Activated T-helper 1 cell treated with anti-CD3 and anti-CD28 coated beads, Interleukin-12 subunit alpha, Interleukin-12 subunit beta, Interleukin-2, Interleukin-4 antibody, amounts not matched to agents 30 ng/mL and 10 ng/mL and 1 ng/mL, durations not matched to agents 14 hours and 24 hours and 36 hours (primary cell): ENCODE results near the gene PDE6C. TPM values are rescaled to one million over a fixed set of nuclear protein-coding genes. Genes with fewer than 3 reads are reported as not detected.

ENCODE experiments used
- DNase-seq: peaks from one replicate; pipeline ENCODE4 v3.0.0; 2021; ENCODE audit warnings: low spot score
- H3K27ac Mint-ChIP-seq: one replicate; pipeline ENCODE4 v1.8.0; 2021; ENCODE audit warnings: mild to moderate bottlenecking, mixed read lengths
- H3K27me3 Mint-ChIP-seq: one replicate; pipeline ENCODE4 v1.8.0; 2022; ENCODE audit warnings: mild to moderate bottlenecking, moderate library complexity, mixed read lengths; ENCODE audit not compliant: insufficient read depth
- H3K36me3 Mint-ChIP-seq: one replicate; pipeline ENCODE4 v1.8.0; 2021; ENCODE audit warnings: low read depth, mixed read lengths
- H3K4me1 Mint-ChIP-seq: one replicate; pipeline ENCODE4 v1.8.0; 2021; ENCODE audit warnings: low read depth, mixed read lengths
- H3K4me3 Mint-ChIP-seq: one replicate; pipeline ENCODE4 v1.8.0; 2021; ENCODE audit warnings: mild to moderate bottlenecking, moderate library complexity, mixed read lengths
- H3K9me3 Mint-ChIP-seq: one replicate; pipeline ENCODE4 v1.8.0; 2021; ENCODE audit warnings: mixed read lengths
- intact Hi-C: fragments of 100-400 bp; cut with micrococcal nuclease; formaldehyde crosslinking; loops from one replicate; pipeline ENCODE4 v1.15.1; 2024
- total RNA-seq: library from RNA; stranded (reverse); gene quantifications from 2 replicates; pipeline ENCODE4 v1.2.3, GENCODE V29; 2022

PDE6C gene
- not detected in 2 replicates for total RNA-seq

- Mint-ChIP-seq H3K36me3 (no peaks in the 10 kb centered on the region), H3K27ac (no peak within 1 kb of the TSS), H3K4me1 (no peaks in the 10 kb centered on the region), H3K27me3 (peaks cover 3% of the 10 kb centered on the region), H3K4me3 (no peak within 1 kb of the TSS), H3K9me3 (no peaks in the 10 kb centered on the region)
- intact Hi-C loops: no loop called here
- DNase-seq: no peak
These were observed at the start of gene PDE6C for GRCh38 chr10:93612311-93612710. Gene PDE6C (plus strand): TSS chr10:93612537. CDS start chr10:93612726, 189 bp downstream.

GRCh38 chr10:93565446-93565845, 46.9 kb upstream of the PDE6C start:
- Mint-ChIP-seq H3K27ac (no peak overlapping the region), H3K9me3 (no peaks in the 10 kb centered on the region), H3K27me3 (peaks cover 41% of the 10 kb centered on the region), H3K4me1 (no peaks in the 10 kb centered on the region), H3K36me3 (no peaks in the 10 kb centered on the region), H3K4me3 (no peak overlapping the region)
- intact Hi-C loops: no loop called here
- DNase-seq: no peak

- Mint-ChIP-seq H3K27me3 (peaks cover 44% of the 10 kb centered on the region), H3K9me3 (no peaks in the 10 kb centered on the region), H3K36me3 (no peaks in the 10 kb centered on the region), H3K27ac (no peak within 1 kb of the TSS), H3K4me3 (no peak within 1 kb of the TSS), H3K4me1 (no peaks in the 10 kb centered on the region)
- intact Hi-C loops: no loop called here
- DNase-seq: no peak
These were observed 45.7 kb upstream of the PDE6C start, which contains the start of gene FFAR4 for GRCh38 chr10:93566435-93567276. Gene FFAR4 (plus strand): TSS chr10:93566665. CDS start chr10:93566721, 56 bp downstream.

DNA sequence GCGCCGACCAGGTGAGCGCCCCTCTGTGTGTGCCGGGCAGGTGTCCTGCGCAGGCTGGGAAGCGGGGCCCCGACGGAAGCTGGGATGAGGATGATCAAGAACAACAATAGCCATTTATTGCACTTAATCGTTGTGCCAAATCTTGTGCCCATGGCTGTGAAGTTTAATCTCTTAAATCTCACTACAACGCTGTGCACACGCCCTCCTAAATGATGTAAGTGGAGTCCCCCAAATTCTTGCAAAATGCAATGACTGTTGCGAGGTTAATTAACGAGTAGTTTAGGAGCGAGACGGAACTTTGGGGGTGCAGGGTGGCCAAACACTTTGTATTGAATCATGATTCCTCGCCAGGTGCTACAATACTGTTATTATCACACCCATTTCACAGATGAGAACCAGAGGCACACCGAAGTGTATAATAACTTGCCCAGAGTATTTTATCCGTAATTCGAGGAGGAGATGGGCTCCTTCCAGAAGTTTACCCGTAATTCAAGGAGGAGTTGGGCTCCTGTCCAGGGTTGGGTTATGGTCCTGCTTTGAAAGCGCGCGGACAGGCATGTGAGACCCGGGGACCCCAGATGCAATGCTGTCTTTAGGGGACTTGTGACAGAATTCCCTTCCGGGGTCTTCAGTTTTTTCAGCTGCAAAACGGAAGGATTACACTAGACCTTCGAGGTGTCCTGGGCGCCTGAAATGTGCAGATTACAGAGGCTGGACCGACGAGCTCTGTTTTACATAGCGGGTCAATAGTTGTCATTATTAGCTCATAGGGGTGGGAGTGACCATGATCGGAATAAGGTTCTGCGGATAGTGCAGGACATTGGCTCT, 44.8 kb upstream of the PDE6C start:
- no peaks in the 10 kb centered on the region for H3K4me1 Mint-ChIP-seq
- H3K4me3 Mint-ChIP-seq: no peak overlapping the region
- H3K9me3 Mint-ChIP-seq: no peaks in the 10 kb centered on the region
- no peak for DNase-seq
- no peaks in the 10 kb centered on the region for H3K36me3 Mint-ChIP-seq
- H3K27ac Mint-ChIP-seq: no peak overlapping the region
- intact Hi-C loops: no loop called here
- peaks cover 50% of the 10 kb centered on the region for H3K27me3 Mint-ChIP-seq

- no peak for DNase-seq
- Mint-ChIP-seq H3K9me3 (no peaks in the 10 kb centered on the region), H3K36me3 (no peaks in the 10 kb centered on the region), H3K4me1 (no peaks in the 10 kb centered on the region), H3K4me3 (no peak overlapping the region), H3K27ac (no peak overlapping the region), H3K27me3 (peaks cover 52% of the 10 kb centered on the region)
- intact Hi-C loops: no loop called here
These were observed 44.3 kb upstream of the PDE6C start for GRCh38 chr10:93568105-93568390.

GRCh38 chr10:93570383-93570782, 42.0 kb upstream of the PDE6C start:
- H3K27me3 Mint-ChIP-seq: peaks cover 41% of the 10 kb centered on the region
- H3K27ac Mint-ChIP-seq: no peak overlapping the region
- no peak for DNase-seq
- H3K36me3 Mint-ChIP-seq: no peaks in the 10 kb centered on the region
- H3K9me3 Mint-ChIP-seq: no peaks in the 10 kb centered on the region
- no peaks in the 10 kb centered on the region for H3K4me1 Mint-ChIP-seq
- H3K4me3 Mint-ChIP-seq: no peak overlapping the region
- intact Hi-C loops: no loop called here

GRCh38 chr10:93572606-93573005, 39.7 kb upstream of the PDE6C start:
- H3K27ac Mint-ChIP-seq: no peak overlapping the region
- H3K27me3 Mint-ChIP-seq: peaks cover 27% of the 10 kb centered on the region
- DNase-seq: no peak
- H3K9me3 Mint-ChIP-seq: no peaks in the 10 kb centered on the region
- intact Hi-C loops: no loop called here
- no peak overlapping the region for H3K4me3 Mint-ChIP-seq
- H3K36me3 Mint-ChIP-seq: no peaks in the 10 kb centered on the region
- H3K4me1 Mint-ChIP-seq: no peaks in the 10 kb centered on the region

- intact Hi-C loops: no loop called here
- no peaks in the 10 kb centered on the region for H3K4me1 Mint-ChIP-seq
- H3K27ac Mint-ChIP-seq: no peak overlapping the region
- peaks cover 22% of the 10 kb centered on the region for H3K27me3 Mint-ChIP-seq
- no peak for DNase-seq
- H3K36me3 Mint-ChIP-seq: no peaks in the 10 kb centered on the region
- no peaks in the 10 kb centered on the region for H3K9me3 Mint-ChIP-seq
- no peak overlapping the region for H3K4me3 Mint-ChIP-seq
These were observed 39.1 kb upstream of the PDE6C start for GRCh38 chr10:93573051-93573909.

DNA sequence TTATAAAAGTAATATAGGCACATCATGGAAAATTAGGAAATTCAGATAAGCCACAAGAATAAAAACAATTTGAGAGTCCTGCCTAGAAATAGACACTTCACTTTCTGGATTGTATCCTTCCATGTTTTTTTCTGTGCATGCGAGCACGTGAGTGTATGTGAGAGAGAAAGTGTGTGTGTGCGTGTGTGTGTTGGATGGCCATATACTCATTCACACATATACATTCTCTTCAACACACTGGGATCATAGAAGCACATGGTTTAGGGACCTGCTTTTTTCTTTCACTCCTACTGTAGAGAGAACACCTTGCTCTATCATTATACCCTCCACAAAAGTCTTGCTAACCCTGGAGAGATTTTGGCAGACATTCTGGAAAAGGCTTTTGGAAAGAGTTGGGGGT, 38.4 kb upstream of the PDE6C start:
- Mint-ChIP-seq H3K27me3 (peaks cover 21% of the 10 kb centered on the region), H3K4me3 (no peak overlapping the region), H3K9me3 (no peaks in the 10 kb centered on the region), H3K4me1 (no peaks in the 10 kb centered on the region), H3K36me3 (no peaks in the 10 kb centered on the region), H3K27ac (no peak overlapping the region)
- DNase-seq: no peak
- intact Hi-C loops: no loop called here

- Mint-ChIP-seq H3K4me1 (no peaks in the 10 kb centered on the region), H3K36me3 (no peaks in the 10 kb centered on the region), H3K9me3 (peaks cover 11% of the 10 kb centered on the region), H3K4me3 (no peak overlapping the region), H3K27me3 (peaks cover 13% of the 10 kb centered on the region), H3K27ac (no peak overlapping the region)
- intact Hi-C loops: no loop called here
- DNase-seq: no peak
These were observed 35.4 kb upstream of the PDE6C start for GRCh38 chr10:93576888-93577287.

DNA sequence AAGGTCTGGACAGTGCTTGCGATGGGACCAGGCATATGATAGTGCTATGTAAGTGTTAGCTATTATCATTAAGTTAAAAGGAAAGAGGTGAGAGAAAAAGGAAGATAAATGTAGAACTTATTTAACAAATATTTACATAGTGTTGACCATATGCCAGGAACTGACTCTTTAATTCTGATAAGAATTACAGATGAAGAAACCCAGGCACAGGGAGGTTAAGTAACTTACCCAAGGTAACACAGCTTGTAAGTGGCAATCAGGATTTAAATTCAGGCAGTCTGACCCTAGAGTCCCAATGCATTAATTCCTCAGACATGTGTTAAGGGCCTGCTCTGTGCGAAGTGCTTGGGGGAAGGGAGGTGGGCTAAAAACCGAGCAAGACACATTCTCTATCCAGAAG, 34.8 kb upstream of the PDE6C start:
- H3K36me3 Mint-ChIP-seq: no peaks in the 10 kb centered on the region
- H3K27ac Mint-ChIP-seq: no peak overlapping the region
- no peak overlapping the region for H3K4me3 Mint-ChIP-seq
- no peaks in the 10 kb centered on the region for H3K4me1 Mint-ChIP-seq
- H3K9me3 Mint-ChIP-seq: peaks cover 11% of the 10 kb centered on the region
- no peak for DNase-seq
- peaks cover 6% of the 10 kb centered on the region for H3K27me3 Mint-ChIP-seq
- intact Hi-C loops: no loop called here

DNA sequence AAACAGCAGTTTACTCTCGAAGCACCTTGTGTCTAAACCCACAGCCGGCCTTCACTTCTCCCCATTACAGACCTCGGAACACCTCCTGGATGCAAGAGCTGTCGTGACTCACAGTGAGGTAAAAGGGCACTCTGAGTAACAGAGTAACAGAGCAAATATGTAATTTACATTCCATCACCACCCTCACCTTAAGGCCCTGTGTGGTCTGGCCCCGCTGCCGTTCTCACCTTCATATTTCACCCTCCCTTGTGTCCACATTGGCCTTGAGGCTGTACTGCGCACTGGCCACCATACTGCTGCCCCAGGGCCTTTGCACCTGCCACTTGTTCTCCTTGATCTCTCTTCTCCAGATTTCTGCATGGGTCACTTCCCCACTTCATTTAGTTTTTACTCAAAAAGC, 33.2 kb upstream of the PDE6C start:
- intact Hi-C loops: no loop called here
- no peaks in the 10 kb centered on the region for H3K36me3 Mint-ChIP-seq
- no peaks in the 10 kb centered on the region for H3K4me1 Mint-ChIP-seq
- no peak for DNase-seq
- H3K27me3 Mint-ChIP-seq: peaks cover 7% of the 10 kb centered on the region
- H3K4me3 Mint-ChIP-seq: no peak overlapping the region
- no peak overlapping the region for H3K27ac Mint-ChIP-seq
- peaks cover 11% of the 10 kb centered on the region for H3K9me3 Mint-ChIP-seq
